GM18526 (cell line): Measurements from ENCODE around the gene GALNT8.

Experiments used
- POLR2A ChIP-seq: IDR thresholded peaks from 3 replicates; pipeline ENCODE4 v1.6.1; 2011; ENCODE audit not compliant: insufficient read length; ENCODE audit errors: extremely low read depth

Gene GALNT8

DNA sequence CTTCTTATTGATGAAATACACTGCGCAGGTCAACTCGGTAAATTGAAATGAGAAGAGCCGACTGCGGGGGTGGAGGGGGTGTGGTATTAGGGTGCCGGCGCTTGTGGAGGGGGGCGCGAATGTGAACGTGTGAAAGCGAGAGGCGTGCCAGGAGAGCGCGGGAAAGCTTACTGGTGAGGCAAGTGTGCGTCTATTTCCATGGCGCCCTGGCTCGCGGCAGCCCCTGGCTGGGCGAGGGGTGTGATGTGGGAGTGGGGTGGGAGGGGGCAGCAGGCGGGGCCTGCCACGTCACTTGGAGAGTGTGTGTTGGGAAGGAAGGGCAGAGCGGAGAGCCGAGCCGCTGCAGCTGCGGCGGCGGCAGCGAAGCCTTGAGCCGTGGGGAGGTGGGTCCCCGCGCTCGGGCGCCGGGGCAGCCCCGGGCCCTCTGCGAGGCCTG is 88.8 kb downstream of the GALNT8 start:
- TF ChIP-seq POLR2A: no peak

DNA sequence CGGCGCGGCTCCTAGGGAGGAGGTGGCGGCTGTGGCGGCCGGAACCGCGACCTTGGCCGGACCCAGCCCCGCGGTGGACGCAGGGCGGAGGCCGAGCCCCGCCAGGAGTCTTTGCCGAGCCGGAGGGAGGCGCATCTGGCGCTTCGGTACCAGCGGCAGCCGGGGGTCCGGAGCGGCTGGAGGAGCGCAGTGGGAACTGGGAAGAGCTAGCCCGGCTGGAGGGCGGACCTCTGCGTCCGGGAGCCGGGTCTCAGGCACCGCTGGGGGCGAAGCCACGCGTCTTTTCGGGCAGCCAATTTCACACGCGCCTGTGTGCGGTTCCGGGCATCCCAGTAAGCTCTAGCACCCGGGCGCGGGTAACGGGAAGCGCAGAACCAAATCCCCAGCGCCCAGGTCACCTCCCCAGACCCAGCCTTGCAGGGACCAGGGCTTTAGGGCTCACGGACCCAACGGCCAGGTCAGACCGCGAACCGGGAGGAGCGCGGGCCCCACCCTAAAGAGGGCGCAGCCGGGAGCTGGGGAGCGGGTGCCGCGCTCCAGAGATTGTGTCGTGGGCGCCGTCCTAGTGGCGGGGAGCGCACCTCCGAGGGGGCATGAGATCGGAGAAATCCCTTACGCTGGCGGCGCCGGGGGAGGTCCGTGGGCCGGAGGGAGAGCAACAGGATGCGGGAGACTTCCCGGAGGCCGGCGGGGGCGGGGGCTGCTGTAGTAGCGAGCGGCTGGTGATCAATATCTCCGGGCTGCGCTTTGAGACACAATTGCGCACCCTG is 89.4 kb downstream of the GALNT8 start:
- TF ChIP-seq POLR2A: no peak

DNA sequence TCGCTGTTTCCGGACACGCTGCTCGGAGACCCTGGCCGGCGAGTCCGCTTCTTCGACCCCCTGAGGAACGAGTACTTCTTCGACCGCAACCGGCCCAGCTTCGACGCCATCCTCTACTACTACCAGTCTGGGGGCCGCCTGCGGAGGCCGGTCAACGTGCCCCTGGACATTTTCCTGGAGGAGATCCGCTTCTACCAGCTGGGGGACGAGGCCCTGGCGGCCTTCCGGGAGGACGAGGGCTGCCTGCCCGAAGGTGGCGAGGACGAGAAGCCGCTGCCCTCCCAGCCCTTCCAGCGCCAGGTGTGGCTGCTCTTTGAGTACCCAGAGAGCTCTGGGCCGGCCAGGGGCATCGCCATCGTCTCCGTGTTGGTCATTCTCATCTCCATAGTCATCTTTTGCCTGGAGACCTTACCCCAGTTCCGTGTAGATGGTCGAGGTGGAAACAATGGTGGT is 90.0 kb downstream of the GALNT8 start:
- no peak for TF ChIP-seq POLR2A

DNA sequence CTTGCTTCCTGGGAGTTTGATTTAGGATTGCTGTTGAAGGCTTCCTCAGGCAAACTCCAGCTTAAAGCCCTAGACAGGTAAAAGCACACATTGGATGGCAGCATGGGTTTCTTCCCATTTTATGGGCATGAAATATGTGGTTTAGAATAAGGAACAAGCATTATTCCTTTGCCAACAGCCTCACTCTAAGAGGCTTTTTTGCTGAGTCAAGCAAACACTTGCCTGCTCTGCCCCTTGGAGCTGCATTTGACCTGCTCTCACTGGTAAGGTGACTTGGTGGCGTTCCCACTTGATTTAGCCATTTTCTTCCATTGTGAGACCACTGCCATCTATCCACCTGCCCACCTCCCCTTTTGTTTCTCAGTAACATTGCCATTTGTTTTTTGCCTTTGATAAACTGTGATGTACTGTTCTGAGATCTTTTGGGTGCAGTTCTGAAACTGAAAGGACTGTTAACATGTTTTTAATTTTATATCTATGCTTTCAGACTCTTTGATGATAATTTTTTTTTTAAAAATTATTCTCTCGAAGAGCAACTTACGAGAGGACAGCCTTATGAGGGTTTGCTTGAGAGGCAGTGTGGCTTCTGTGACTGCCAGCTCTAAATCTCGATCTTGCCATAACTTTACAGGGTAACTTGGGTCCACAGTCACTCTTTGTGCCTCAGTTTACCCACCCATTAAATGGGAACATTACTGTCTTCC is 92.6 kb downstream of the GALNT8 start:
- TF ChIP-seq POLR2A: no peak

DNA sequence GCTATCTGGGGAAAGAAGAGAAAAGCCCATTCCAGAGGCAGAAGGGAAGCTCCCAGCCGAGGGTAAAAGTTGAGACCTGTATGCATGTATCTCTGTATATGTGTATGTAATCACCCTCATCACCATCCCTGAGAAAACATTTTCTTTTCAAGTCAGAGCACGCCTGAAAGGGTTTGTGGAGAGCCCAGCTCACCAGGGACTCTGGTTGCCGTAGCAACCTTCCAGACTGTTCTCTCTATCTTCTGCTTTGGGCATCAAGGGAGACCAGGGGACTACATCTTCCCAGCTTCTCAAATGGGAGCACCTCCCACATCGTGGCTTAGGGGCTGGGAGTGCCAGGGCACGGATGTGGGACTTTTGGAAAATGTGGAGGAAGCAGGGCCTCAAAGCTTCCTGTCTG is 93.5 kb downstream of the GALNT8 start:
- TF ChIP-seq POLR2A: no peak

DNA sequence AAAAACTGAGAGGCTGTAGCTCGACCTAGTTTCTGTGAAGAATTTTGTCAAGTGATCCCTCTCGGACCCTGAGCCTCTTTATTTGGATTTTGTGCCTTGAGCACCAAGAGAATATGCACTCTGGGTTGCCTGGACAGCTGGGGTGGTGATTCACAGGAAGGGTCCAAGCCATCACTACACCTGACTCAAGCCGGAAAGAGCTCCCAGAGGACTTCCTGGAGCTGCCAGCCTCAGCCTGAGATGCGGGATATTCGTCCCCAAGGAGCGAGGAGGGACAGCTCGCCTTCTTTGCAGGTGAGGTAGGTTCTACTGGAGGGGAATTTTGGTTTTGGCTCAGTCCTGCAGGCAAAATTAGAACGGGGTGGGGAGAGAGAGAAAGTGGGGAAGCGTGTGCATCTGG is 94.3 kb downstream of the GALNT8 start:
- TF ChIP-seq POLR2A: no peak

DNA sequence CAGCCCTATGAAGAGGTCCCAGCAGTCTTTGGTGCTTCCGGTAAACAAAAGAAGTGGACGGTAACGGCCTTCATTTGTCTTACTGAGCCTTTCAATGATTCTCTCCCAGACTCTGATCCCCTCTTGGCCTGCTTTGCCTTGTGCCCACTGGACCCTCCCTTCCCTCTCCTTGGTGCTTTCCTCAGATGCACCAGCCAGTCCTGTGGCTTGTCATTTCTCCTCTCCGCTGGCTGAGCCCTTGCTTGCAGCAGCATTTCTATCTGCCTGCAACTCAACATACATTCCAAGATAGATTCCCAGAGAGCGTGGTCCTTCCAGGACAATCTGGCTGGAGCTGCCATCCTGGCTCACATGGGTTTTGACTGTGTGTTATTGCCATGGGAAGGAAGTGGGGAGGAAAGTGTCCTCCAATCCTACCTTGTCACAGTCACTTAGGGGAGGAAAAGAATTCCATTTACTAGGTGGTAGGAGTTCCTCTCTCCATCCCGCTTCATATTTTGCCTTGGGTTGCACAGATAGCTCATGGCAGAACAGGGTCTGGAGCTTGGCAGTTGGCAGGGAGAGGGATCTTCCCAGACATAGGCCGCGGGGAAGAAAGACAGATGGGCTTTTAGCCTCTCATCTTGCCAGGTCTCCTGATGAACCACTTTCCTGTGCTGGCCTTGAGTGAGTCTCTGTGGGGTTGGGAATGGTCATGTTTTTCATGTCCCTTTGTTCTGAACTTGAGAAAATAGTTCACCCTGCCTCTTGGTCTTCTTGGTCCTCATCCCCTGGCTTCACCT is 96.7 kb downstream of the GALNT8 start:
- no peak for TF ChIP-seq POLR2A

DNA sequence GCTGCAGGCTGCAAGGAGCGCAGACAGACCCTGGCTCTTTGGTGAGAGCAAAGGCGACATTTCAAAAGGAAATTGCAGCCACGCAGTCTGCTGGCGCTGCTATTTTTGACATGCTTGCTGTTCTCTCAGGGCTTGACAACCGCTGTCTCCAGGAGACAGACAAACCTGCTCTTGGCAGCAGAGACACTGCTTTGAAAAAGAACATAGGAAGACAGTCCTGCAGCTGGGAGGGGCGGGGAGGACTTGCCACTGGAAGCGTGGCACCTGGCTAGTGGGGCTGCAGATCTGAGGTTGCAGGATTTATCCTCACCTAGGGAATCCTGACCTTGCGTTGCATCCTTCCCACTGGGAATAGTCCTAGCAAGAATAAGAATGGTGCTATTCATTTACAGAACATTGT is 97.7 kb downstream of the GALNT8 start:
- no peak for TF ChIP-seq POLR2A

DNA sequence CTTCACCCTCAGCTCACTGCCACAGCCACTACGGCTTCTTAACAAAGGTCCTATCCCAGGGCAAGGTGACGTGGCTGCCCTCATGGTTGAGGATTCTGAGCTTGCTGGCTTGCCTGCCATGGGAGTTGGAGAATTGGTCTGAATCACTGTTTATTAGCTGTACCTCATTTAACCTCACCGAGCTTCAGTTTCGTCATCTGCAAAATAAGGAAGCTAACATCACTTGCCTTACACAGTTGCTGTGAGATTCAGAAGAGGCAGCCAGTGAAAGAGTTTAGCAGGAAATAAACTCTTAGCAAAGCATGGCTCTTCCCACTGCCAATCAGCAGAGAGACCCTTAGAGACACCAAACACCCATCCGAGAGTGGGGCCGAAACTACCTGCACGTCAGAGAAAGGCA is 99.5 kb downstream of the GALNT8 start:
- no peak for TF ChIP-seq POLR2A

DNA sequence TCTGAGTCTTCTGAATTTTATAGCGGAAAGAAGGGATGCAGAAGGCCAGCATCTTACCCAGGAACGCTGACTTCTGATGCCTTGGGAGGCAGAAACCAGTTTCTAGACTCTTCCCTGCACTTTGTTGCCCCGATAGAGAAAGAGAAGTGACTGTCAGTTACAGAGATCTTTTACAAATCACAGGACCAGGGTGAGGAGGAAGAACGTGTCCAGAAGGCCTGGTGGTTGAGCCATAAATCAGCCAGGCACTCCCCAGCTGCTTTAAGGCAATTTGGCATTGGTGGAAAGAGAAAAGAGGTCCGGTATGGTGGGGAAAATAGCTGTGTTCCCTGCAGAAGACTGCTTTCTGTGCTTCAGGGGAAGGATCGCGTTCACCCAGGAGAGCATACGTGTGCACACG is 100.8 kb downstream of the GALNT8 start:
- TF ChIP-seq POLR2A: no peak
